GM18858 (cell line): ENCODE data around the gene FGF4.

Source experiments
- ATAC-seq: cut with Tn5 transposase; IDR thresholded peaks from one replicate; pipeline ENCODE4 v1.9.1; 2021; ENCODE audit not compliant: unreplicated experiment

The FGF4 gene

GRCh38 chr11:69775163-69775755 is at the start of gene FGF4:
Gene FGF4 (minus strand): TSS chr11:69775341. CDS start chr11:69775084, 257 bp downstream.
- ATAC-seq, result no peak

GRCh38 chr11:69823641-69824265 is 48.6 kb upstream of the FGF4 start:
- ATAC-seq, result no peak

- no peak for ATAC-seq
Observed at GRCh38 chr11:69822676-69823494, 47.7 kb upstream of the FGF4 start.

- no peak for ATAC-seq
Observed at GRCh38 chr11:69821511-69822040, 46.4 kb upstream of the FGF4 start.

GRCh38 chr11:69820441-69820840 is 45.3 kb upstream of the FGF4 start:
- no peak for ATAC-seq

- no peak for ATAC-seq
Observed at GRCh38 chr11:69819541-69820070, 44.5 kb upstream of the FGF4 start.

- ATAC-seq, result no peak
Observed at GRCh38 chr11:69818603-69819441, 43.7 kb upstream of the FGF4 start, which contains the start of gene FGF3. Gene FGF3 (minus strand): TSS chr11:69819416. CDS start chr11:69818933, 483 bp downstream.

GRCh38 chr11:69818231-69818602 is 43.1 kb upstream of the FGF4 start:
- no peak for ATAC-seq

GRCh38 chr11:69817265-69818230 is 42.4 kb upstream of the FGF4 start:
- ATAC-seq, result no peak

- no peak for ATAC-seq
Observed at GRCh38 chr11:69816671-69817070, 41.5 kb upstream of the FGF4 start.

- no peak for ATAC-seq
Observed at GRCh38 chr11:69815973-69816372, 40.8 kb upstream of the FGF4 start.

GRCh38 chr11:69814902-69815301 is 39.8 kb upstream of the FGF4 start:
- no peak for ATAC-seq

- ATAC-seq, result no peak
Observed at GRCh38 chr11:69814411-69814810, 39.3 kb upstream of the FGF4 start.

- no peak for ATAC-seq
Observed at GRCh38 chr11:69813839-69814238, 38.7 kb upstream of the FGF4 start.

- no peak for ATAC-seq
Observed at GRCh38 chr11:69812946-69813345, 37.8 kb upstream of the FGF4 start.

GRCh38 chr11:69812256-69812655 is 37.1 kb upstream of the FGF4 start:
- ATAC-seq, result no peak

GRCh38 chr11:69811431-69811830 is 36.3 kb upstream of the FGF4 start:
- ATAC-seq, result no peak

GRCh38 chr11:69810289-69811118 is 35.4 kb upstream of the FGF4 start:
- no peak for ATAC-seq

GRCh38 chr11:69808667-69809086 is 33.5 kb upstream of the FGF4 start:
- no peak for ATAC-seq
